NCI-H345 treated with DMSO at 0.1 percent for 48 hours (cell line): ENCODE data around the gene YBX1.
"Not testable (repeated sequence)": the region's sequence is repeated elsewhere in the genome, so short reads cannot be mapped to it uniquely, and the experiment has no call there.

Source experiments
- DNase-seq: peaks from one replicate; lab custom pipeline; 2025; ENCODE audit not compliant: unreplicated experiment; lab: John Stamatoyannopoulos, UW

YBX1 gene

GRCh38 chr1:42689912-42690311, 7.7 kb downstream of the YBX1 start:
- DNase-seq, result no peak

- DNase-seq, result no peak
These were observed 8.4 kb downstream of the YBX1 start for GRCh38 chr1:42690477-42691156.

DNA sequence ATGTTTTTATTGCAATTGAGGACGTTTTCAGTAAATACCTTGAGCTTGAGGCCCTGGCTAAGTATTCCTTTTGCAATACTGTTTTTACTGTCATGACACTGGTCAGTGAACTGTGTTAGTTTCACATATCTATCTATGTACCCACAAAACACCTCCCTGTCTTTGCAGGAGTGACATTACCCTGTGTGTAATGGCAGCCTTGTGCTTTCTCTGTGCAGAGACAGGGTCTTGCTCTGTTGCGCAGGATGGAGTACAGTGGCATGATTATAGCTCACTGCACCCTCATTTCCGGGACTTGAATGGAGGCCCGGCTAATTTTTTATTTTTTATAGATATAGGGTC, 8.9 kb downstream of the YBX1 start:
- DNase-seq, result no peak

GRCh38 chr1:42692461-42692860, 10.2 kb downstream of the YBX1 start:
- no peak for DNase-seq

- no peak for DNase-seq
These were observed 10.7 kb downstream of the YBX1 start for GRCh38 chr1:42692911-42693310.

- DNase-seq, result no peak
These were observed 16.0 kb downstream of the YBX1 start for GRCh38 chr1:42698081-42698813.

DNA sequence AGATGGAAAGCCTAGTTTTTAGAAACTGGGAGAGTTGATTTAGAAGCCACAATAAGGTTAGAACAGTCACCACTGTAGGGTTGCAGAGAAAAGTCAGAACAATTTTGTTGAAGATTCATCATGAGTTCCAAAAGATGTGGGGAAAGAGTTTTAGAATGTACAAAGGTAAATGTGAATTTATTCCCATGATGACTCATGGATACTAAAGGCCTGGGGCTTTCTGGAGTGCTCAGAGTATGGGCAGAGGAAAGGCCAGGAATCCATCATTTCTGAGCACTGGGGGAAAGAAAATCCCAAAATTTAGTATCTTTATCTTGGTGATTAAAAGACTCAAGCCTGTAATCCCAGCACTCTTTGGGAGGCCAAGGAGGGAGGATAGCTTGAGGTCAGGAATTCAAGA, 17.8 kb downstream of the YBX1 start:
- DNase-seq, result no peak

DNA sequence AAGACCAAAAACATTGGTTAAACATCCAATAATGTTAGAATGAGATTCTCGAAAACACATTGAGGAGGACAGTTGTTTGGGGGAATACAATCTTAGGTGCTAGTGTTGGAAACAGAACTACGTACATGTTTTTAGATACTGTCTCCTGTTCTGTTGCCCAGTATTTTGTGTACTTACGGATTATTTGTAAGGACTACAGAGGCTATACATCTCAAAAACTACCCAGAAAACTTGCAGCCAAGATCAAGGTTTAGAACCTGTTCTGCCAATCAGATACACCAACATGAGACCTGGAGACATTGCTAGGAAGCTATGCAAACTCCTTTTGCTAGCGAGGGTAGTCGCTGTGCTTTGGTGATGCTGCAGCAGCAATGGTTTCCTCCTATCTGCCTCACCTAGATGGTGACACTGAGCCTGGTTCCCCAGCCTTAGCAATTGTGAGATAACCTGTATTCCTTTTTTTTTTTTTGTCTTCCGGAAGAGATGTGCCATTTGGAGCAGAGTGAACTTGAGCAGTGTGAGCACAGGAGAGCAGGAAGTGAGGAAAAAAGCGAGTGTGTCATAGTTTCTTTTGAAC, 21.8 kb downstream of the YBX1 start:
- DNase-seq, result no peak

DNA sequence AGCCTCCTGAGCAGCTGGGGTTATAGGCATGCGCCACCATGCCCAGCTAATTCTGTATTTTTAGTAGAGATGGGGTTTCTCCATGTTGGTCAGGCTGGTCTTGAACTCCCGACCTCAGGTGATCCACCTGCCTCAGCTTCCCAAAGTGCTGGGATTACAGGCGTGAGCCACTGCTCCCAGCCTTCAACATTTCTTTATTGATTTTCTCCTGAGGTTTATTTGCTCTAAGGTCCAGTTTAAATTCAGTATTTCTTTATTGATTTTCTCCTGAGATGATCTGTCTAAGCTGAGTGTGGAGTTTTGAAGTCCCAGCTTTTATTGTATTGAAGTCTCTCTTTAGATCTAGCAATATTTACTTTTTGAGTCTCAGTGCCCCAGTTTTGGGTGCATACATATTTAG, 30.6 kb downstream of the YBX1 start:
- DNase-seq, result not testable (repeated sequence)

GRCh38 chr1:42713293-42713692, 31.1 kb downstream of the YBX1 start:
- no peak for DNase-seq

GRCh38 chr1:42714441-42714840, 32.2 kb downstream of the YBX1 start:
- not testable (repeated sequence) for DNase-seq

- DNase-seq, result no peak
These were observed 38.6 kb downstream of the YBX1 start for GRCh38 chr1:42720868-42721267.

- no peak for DNase-seq
These were observed 39.7 kb downstream of the YBX1 start for GRCh38 chr1:42721926-42722325.

- not testable (repeated sequence) for DNase-seq
These were observed 40.2 kb downstream of the YBX1 start for GRCh38 chr1:42722403-42722802.

DNA sequence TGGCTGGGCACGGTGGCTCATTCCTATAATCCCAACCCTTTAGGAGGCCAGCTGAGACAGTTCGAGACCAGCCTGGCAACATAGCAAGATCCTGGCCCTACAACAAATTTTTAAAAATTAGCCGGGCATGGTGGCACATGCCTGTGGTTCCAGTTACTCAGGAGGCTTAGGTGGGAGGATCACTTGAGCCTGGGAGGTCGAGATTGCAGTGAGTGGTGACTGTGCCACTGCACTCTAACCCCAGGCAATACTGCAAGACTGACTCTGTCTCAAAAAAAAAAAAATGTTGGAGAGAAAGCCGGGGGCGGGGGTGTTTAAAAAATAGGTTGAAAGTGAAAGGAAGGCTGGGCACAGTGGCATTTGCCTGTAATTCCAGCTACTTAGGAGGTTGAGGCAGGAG, 41.3 kb downstream of the YBX1 start:
- no peak for DNase-seq

DNA sequence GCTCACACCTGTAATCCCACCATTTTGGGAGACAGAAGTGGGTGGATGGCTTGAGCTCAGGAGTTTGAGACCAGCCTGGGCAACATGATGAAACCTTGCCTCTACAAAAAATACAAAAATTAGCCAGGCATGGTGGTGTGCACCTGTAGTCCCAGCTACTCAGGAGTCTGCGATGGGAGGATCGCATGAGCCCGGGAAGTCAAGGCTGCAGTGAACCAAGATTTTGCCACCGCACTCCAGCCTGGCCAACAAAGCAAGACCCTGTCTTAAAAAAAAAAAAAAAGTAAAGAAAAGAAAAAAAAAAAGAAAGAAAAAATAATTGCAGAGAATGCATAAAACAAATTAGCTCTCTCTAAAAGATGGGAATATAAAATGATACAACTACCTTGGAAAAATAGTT, 43.6 kb downstream of the YBX1 start:
- not testable (repeated sequence) for DNase-seq

DNA sequence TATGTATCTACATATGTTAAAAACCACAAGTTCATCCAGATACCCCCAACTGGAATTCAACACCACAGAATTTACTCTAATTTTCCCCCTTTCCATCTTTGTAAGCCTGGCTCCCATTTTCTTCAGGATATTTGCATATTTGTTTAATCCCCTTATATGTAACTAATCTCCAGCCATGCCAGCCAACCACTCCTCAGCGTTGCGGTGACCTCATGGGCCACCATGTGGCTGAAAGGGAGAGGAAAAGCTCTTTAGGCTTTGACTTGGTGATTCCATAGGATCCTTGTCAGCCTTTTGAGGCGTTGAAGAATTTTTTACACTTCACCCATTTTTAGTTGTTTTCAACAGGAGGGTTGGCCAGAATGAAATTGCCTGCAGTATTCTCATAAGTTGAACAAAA, 47.8 kb downstream of the YBX1 start:
- DNase-seq, result no peak

GRCh38 chr1:42730988-42731387, 48.8 kb downstream of the YBX1 start:
- DNase-seq, result no peak

- DNase-seq, result no peak
These were observed 49.4 kb downstream of the YBX1 start for GRCh38 chr1:42731585-42731984.

- no peak for DNase-seq
These were observed 50.0 kb downstream of the YBX1 start for GRCh38 chr1:42732126-42732680.

DNA sequence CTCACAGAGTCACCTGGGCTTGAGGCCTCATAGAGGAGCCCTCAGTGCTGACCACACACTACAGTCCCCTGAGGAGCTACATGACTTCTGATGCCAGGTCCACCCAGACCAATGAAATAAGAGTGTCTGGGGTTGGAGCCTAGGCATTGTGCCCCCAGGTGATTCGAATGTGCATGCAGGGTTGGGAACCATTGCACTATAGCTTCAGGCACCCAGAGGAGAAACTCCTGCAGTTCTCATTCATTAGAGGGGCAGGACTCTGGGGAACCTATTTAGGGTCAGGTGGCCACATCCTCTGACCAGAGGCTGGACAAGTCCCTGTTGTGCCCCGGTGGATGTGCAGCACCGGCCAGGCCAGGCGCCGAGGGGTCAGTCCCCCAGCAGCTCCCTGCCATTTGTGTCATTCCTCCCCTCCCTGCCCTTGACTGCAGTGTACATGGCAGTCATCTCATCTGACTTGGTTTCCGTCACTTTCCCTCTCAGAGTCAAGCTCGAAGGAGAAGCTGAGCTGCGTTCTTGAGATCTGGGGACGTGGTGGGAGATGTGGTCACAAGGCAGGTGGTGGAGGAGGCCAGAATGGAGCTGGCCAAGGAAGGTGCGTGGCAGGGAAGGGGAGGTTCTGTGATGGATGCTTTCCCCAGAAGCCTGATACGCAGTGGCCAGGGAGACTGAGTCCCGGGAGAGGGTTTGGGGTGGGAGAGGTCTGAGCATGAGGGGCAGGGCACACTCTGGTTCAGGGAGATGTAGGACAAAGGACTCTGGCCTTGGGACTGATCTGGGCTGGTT, 51.4 kb downstream of the YBX1 start:
- DNase-seq, result no peak
